Forelimb muscle (tissue), 1 donor: Measurements from ENCODE around the gene LRIT1. TPM values are rescaled to one million over a fixed set of nuclear protein-coding genes. Genes with fewer than 3 reads are reported as not detected.

Experiments used
- DNase-seq: peaks from one replicate; pipeline ENCODE4 v3.0.0-alpha.2; 2013; ENCODE audit warnings: low read depth
- polyA plus RNA-seq: library from polyadenylated mRNA; unstranded; fragments of 120-200 nt; gene quantifications from one replicate; pipeline ENCODE4 v1.2.1, GENCODE V29; 2013; ENCODE audit not compliant: insufficient read length

Gene LRIT1
- polyA plus RNA-seq, 1 donor = not detected

GRCh38 chr10:84193327-84193726 is 48.0 kb downstream of the LRIT1 start:
- no peak for DNase-seq

- no peak for DNase-seq
Observed at GRCh38 chr10:84191106-84191505, 50.2 kb downstream of the LRIT1 start.

- DNase-seq = no peak
Observed at GRCh38 chr10:84190621-84191020, 50.7 kb downstream of the LRIT1 start.

GRCh38 chr10:84188815-84189214 is 52.5 kb downstream of the LRIT1 start:
- no peak for DNase-seq

GRCh38 chr10:84185526-84186175 is 55.7 kb downstream of the LRIT1 start:
- DNase-seq = no peak

GRCh38 chr10:84184517-84184916 is 56.8 kb downstream of the LRIT1 start:
- DNase-seq = no peak

GRCh38 chr10:84181631-84182030 is 59.7 kb downstream of the LRIT1 start:
- DNase-seq = no peak

Other genes starting within 250 kb of the LRIT1 start
- gene GHITM, start 102.0 kb downstream of the LRIT1 start, polyA plus RNA-seq = 114 TPM
- not detected for gene GPR15LG, start 67.7 kb downstream of the LRIT1 start, polyA plus RNA-seq
- 0.96 TPM for gene CDHR1, start 47.0 kb downstream of the LRIT1 start, polyA plus RNA-seq
- gene LRIT2, start 16.0 kb downstream of the LRIT1 start, polyA plus RNA-seq = not detected
- gene RGR, start 3.5 kb upstream of the LRIT1 start, polyA plus RNA-seq = 19.2 TPM
- gene CCSER2, start 87.0 kb upstream of the LRIT1 start, polyA plus RNA-seq = 57.9 TPM